OCI-LY1 (cell line): ENCODE results near the gene MPPED1.

Experiments
- H2AFZ ChIP-seq: fragments of 200-600 bp; sonication (generic), shearing (Covaris generic); 2 replicates; pipeline ENCODE4 v1.6.0; 2014; ENCODE audit warnings: antibody characterized with exemption, mild to moderate bottlenecking, low read length
- H3F3A ChIP-seq: fragments of 200-600 bp; sonication (generic), shearing (Covaris generic); 2 replicates; pipeline ENCODE4 v1.6.0; 2014; ENCODE audit warnings: mild to moderate bottlenecking, antibody characterized with exemption, low read length, moderate library complexity; ENCODE audit not compliant: insufficient read depth
- H3K27ac ChIP-seq: fragments of 200-600 bp; sonication (generic); 2 replicates; pipeline ENCODE4 v1.5.1; 2014; ENCODE audit warnings: low read length, mixed run types, mild to moderate bottlenecking, low read depth; ENCODE audit not compliant: poor library complexity, severe bottlenecking
- H3K27me3 ChIP-seq: fragments of 200-600 bp; sonication (generic); 2 replicates; pipeline ENCODE4 v1.6.0; 2014; ENCODE audit warnings: antibody characterized with exemption, mild to moderate bottlenecking, low read length, moderate library complexity; ENCODE audit not compliant: insufficient read depth
- H3K36me3 ChIP-seq: fragments of 200-600 bp; sonication (generic); 2 replicates; pipeline ENCODE4 v1.6.1; 2014; ENCODE audit warnings: mild to moderate bottlenecking, antibody characterized with exemption, low read length, moderate library complexity, mixed read lengths; ENCODE audit not compliant: insufficient read depth
- H3K4me1 ChIP-seq: fragments of 200-600 bp; sonication (generic); 2 replicates; pipeline ENCODE4 v1.5.1; 2014; ENCODE audit warnings: mild to moderate bottlenecking, low read length, moderate library complexity; ENCODE audit not compliant: insufficient read depth, severe bottlenecking
- H3K4me2 ChIP-seq: fragments of 200-600 bp; sonication (generic), shearing (Covaris generic); 2 replicates; pipeline ENCODE4 v1.6.1; 2014; ENCODE audit warnings: low read length
- H3K4me3 ChIP-seq: fragments of 200-600 bp; sonication (generic); 2 replicates; pipeline ENCODE4 v1.5.1; 2014; ENCODE audit warnings: low read length, low read depth, mild to moderate bottlenecking, mixed read lengths; ENCODE audit not compliant: poor library complexity, severe bottlenecking
- H3K79me2 ChIP-seq: fragments of 200-600 bp; shearing (Covaris generic); 2 replicates; pipeline ENCODE4 v1.6.1; 2016; ENCODE audit warnings: mixed run types, low read length, mixed read lengths; ENCODE audit not compliant: insufficient read depth
- H3K9ac ChIP-seq: fragments of 200-600 bp; sonication (generic), shearing (Covaris generic); 2 replicates; pipeline ENCODE4 v1.6.1; 2014; ENCODE audit warnings: mild to moderate bottlenecking, low read length, mixed read lengths
- H3K9me2 ChIP-seq: fragments of 200-600 bp; sonication (generic), shearing (Covaris generic); 2 replicates; pipeline ENCODE4 v1.6.1; 2014; ENCODE audit warnings: low read depth, mild to moderate bottlenecking, low read length, mixed read lengths
- H3K9me3 ChIP-seq: fragments of 200-600 bp; shearing (Covaris generic); 2 replicates; pipeline ENCODE4 v1.6.1; 2014; ENCODE audit warnings: low read length, mixed read lengths
- H4K20me1 ChIP-seq: fragments of 200-600 bp; sonication (generic), shearing (Covaris generic); 2 replicates; pipeline ENCODE4 v1.6.0; 2016; ENCODE audit warnings: mild to moderate bottlenecking, low read length; ENCODE audit not compliant: insufficient read depth
- CTCF ChIP-seq: fragments of 200-600 bp; sonication (generic), shearing (Covaris generic); IDR thresholded peaks from 2 replicates; pipeline ENCODE4 v1.5.1; 2017; ENCODE audit warnings: mild to moderate bottlenecking, antibody characterized with exemption, low read length, moderate library complexity, mixed read lengths
- EZH2 ChIP-seq: fragments of 200-600 bp; sonication (generic), shearing (Covaris generic); IDR thresholded peaks from 2 replicates; pipeline ENCODE4 v1.8.0; 2017; ENCODE audit warnings: borderline replicate concordance, mixed run types, mild to moderate bottlenecking, antibody characterized with exemption, low read length, moderate library complexity, mixed read lengths

MPPED1 gene

GRCh38 chr22:43532301-43533155, 120.7 kb downstream of the MPPED1 start:
- H3K4me1 ChIP-seq: no peaks in the 10 kb centered on the region
- H4K20me1 ChIP-seq: no peaks in the 10 kb centered on the region
- H2AFZ ChIP-seq: no peak overlapping the region
- no peak overlapping the region for H3K4me3 ChIP-seq
- no peaks in the 10 kb centered on the region for H3F3A ChIP-seq
- TF ChIP-seq EZH2 (no peak), CTCF (no peak)
- no peaks in the 10 kb centered on the region for H3K27me3 ChIP-seq
- no peaks in the 10 kb centered on the region for H3K9me3 ChIP-seq
- no peak overlapping the region for H3K27ac ChIP-seq
- no peak overlapping the region for H3K9ac ChIP-seq
- H3K9me2 ChIP-seq: no peaks in the 10 kb centered on the region
- no peaks in the 10 kb centered on the region for H3K79me2 ChIP-seq
- H3K4me2 ChIP-seq: no peak overlapping the region
- H3K36me3 ChIP-seq: no peaks in the 10 kb centered on the region

- Histone ChIP-seq H3F3A (no peaks in the 10 kb centered on the region), H4K20me1 (no peaks in the 10 kb centered on the region), H3K27me3 (no peaks in the 10 kb centered on the region), H3K4me1 (no peaks in the 10 kb centered on the region), H3K79me2 (no peaks in the 10 kb centered on the region), H3K27ac (no peak overlapping the region), H3K4me2 (no peak overlapping the region), H2AFZ (no peak overlapping the region), H3K36me3 (no peaks in the 10 kb centered on the region), H3K9me3 (no peaks in the 10 kb centered on the region), H3K4me3 (no peak overlapping the region), H3K9me2 (no peaks in the 10 kb centered on the region), H3K9ac (no peak overlapping the region)
- TF ChIP-seq EZH2 (no peak), CTCF (no peak)
Measured at GRCh38 chr22:43533156-43533530, 121.3 kb downstream of the MPPED1 start.

GRCh38 chr22:43533656-43534428, 122.0 kb downstream of the MPPED1 start:
- H3K27ac ChIP-seq: no peak overlapping the region
- H3K4me1 ChIP-seq: no peaks in the 10 kb centered on the region
- no peaks in the 10 kb centered on the region for H3K79me2 ChIP-seq
- no peaks in the 10 kb centered on the region for H3K36me3 ChIP-seq
- H3K9ac ChIP-seq: no peak overlapping the region
- H3K4me2 ChIP-seq: no peak overlapping the region
- TF ChIP-seq CTCF (no peak), EZH2 (no peak)
- no peaks in the 10 kb centered on the region for H3K9me2 ChIP-seq
- no peaks in the 10 kb centered on the region for H3K27me3 ChIP-seq
- no peak overlapping the region for H3K4me3 ChIP-seq
- no peaks in the 10 kb centered on the region for H3F3A ChIP-seq
- no peaks in the 10 kb centered on the region for H4K20me1 ChIP-seq
- H3K9me3 ChIP-seq: no peaks in the 10 kb centered on the region
- H2AFZ ChIP-seq: no peak overlapping the region
